BLaER1 (cell line): ENCODE measurements around the gene NUP155.

Experiments used
- H3K27ac ChIP-seq: shearing (Covaris generic); formaldehyde crosslinking; 2 replicates; pipeline ENCODE4 v1.8.1; 2022
- H3K27me3 ChIP-seq: shearing (Covaris generic); formaldehyde crosslinking; 2 replicates; pipeline ENCODE4 v1.8.1; 2022
- H3K36me3 ChIP-seq: shearing (Covaris generic); formaldehyde crosslinking; 2 replicates; pipeline ENCODE4 v1.8.1; 2022
- H3K4me1 ChIP-seq: shearing (Covaris generic); formaldehyde crosslinking; 2 replicates; pipeline ENCODE4 v1.8.1; 2022
- H3K4me2 ChIP-seq: shearing (Covaris generic); formaldehyde crosslinking; 2 replicates; pipeline ENCODE4 v1.8.1; 2022
- H3K4me3 ChIP-seq: shearing (Covaris generic); formaldehyde crosslinking; 2 replicates; pipeline ENCODE4 v1.8.1; 2022
- H3K9ac ChIP-seq: shearing (Covaris generic); formaldehyde crosslinking; 2 replicates; pipeline ENCODE4 v1.8.1; 2022
- H3K9me3 ChIP-seq: shearing (Covaris generic); formaldehyde crosslinking; 2 replicates; pipeline ENCODE4 v1.8.1; 2022
- H4K20me1 ChIP-seq: shearing (Covaris generic); formaldehyde crosslinking; 2 replicates; pipeline ENCODE4 v1.8.1; 2022
- Cebpa-rat ChIP-seq: shearing (Covaris generic); IDR thresholded peaks from 2 replicates; pipeline ENCODE4 v1.8.1; 2022

NUP155 gene

DNA sequence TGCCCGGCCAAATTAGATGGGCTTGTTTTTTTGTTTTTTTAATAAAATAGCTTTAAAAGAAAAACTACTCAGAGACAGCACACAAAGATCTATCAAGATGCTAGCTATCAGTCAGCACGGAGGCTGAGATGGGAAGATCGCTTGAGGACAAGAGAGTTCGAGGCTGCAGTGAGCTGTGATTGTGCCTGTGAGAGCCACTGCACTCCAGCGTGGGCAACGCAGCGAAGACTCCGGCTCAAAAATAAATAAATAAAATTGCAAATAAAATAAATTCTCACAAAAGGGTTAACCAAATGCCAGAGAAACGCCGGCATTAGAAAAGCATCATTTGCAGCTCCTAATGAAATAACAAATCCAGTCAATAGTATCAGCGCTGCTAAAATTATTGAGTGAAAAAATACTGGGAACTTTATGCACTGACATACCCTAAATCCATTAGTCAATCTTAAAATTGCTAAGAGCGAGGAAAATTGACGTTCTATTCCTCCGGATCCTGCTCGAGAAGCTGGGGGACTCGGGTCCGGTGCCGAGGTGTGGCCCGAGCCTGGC is 122.4 kb downstream of the NUP155 start:
- Histone ChIP-seq H3K9ac (peak overlapping the region; percentile 90), H3K4me2 (peak overlapping the region; percentile 92), H4K20me1 (no peaks in the 10 kb centered on the region), H3K4me1 (peaks cover 27% of the 10 kb centered on the region), H3K27ac (peak overlapping the region; percentile 88), H3K9me3 (no peaks in the 10 kb centered on the region; the same call in 1 of the 2 replicates), H3K4me3 (peak overlapping the region; percentile 86), H3K27me3 (no peaks in the 10 kb centered on the region), H3K36me3 (no peaks in the 10 kb centered on the region)
- no peak for TF ChIP-seq Cebpa-rat

DNA sequence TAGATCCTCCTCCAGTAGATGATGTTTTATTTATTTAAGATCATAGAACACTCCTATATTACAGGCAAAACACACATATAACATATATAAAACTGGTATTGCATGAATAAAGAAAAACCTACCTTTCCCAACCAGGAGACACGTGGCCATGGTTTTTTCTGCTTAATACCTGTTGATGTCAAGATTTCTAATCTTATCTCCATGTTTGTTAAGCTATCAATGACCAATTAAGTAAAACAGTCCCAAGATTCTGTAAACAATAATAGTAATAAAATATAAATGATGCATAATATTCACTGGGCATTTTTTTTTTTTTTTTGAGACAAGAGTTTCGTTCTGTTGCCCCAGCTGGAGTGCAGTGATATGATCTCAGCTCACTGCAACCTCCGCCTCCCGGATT is 123.4 kb downstream of the NUP155 start:
- H3K4me1 ChIP-seq, result peaks cover 27% of the 10 kb centered on the region
- no peak overlapping the region for H3K27ac ChIP-seq
- no peaks in the 10 kb centered on the region for H3K9me3 ChIP-seq
- no peak for TF ChIP-seq Cebpa-rat
- peak overlapping the region; percentile 92 for H3K4me2 ChIP-seq
- no peak overlapping the region for H3K9ac ChIP-seq
- no peaks in the 10 kb centered on the region for H3K27me3 ChIP-seq
- H3K4me3 ChIP-seq, result no peak overlapping the region
- no peaks in the 10 kb centered on the region for H4K20me1 ChIP-seq
- peaks cover 4% of the 10 kb centered on the region; the same call in 1 of the 2 replicates for H3K36me3 ChIP-seq

DNA sequence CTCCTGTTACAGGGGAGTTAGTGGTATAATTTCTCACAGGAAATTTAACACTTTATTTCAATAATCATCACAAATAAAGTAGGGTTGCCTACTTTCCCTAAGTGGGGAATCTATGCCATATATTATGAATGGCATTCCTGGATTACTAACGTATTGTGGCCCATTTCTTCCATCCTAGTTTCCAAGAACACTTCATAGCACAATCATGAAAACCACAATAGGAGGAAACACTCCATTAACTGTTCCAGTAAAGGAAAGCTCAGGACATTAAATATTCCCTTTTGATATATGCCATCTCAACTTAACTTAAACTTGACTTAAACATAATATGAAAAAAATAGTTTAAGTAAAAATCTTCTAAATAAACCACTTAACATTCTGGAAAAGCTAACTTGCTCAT is 123.9 kb downstream of the NUP155 start:
- no peak overlapping the region for H3K9ac ChIP-seq
- peaks cover 27% of the 10 kb centered on the region for H3K4me1 ChIP-seq
- peak overlapping the region; percentile 92; the same call in 1 of the 2 replicates for H3K4me2 ChIP-seq
- H3K27me3 ChIP-seq, result no peaks in the 10 kb centered on the region
- no peak for TF ChIP-seq Cebpa-rat
- no peaks in the 10 kb centered on the region for H3K9me3 ChIP-seq
- H4K20me1 ChIP-seq, result no peaks in the 10 kb centered on the region
- peaks cover 4% of the 10 kb centered on the region; the same call in 1 of the 2 replicates for H3K36me3 ChIP-seq
- no peak overlapping the region for H3K4me3 ChIP-seq
- no peak overlapping the region for H3K27ac ChIP-seq
